Fibroblast of mammary gland (primary cell): ENCODE results near the gene KIF18A.

Experiments
- DNase-seq: peaks from one replicate; pipeline ENCODE4 v3.0.0-alpha.2; 2010; ENCODE audit warnings: low read depth
- H3K4me3 ChIP-seq: 2 replicates; pipeline ENCODE4 v1.5.1; 2011; ENCODE audit warnings: low read depth, mild to moderate bottlenecking, low read length, moderate library complexity; ENCODE audit not compliant: control insufficient read depth
- TF ChIP-seq, protein P1 (sequence below): conservative IDR thresholded peaks from 2 replicates; pipeline ENCODE4 v1.5.1; 2011; ENCODE audit warnings: low read depth, low read length, inconsistent platforms; ENCODE audit not compliant: control insufficient read depth, insufficient read depth

The KIF18A gene

DNA sequence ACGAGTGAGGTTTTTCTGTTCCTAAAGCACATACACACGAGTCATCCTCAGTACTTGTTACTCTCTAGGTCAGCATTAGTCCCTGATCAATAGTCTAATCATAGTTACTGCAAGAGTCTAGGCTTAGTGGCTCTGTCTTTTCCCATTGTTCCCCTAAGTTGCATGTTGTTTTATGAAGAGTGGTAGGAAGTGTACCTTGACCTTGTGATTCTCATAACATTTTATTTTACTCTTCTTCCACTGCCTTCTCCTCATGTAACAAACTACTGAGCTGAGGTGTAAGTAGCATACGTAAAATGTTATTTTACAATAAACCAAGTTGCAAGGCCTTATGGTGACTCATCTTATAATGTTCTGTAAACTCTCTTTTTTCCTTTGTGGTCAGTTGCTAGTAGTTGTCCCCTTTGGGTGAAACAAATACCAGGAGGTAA lies 15.2 kb upstream of the KIF18A start:
- H3K4me3 ChIP-seq, result no peak overlapping the region
- TF ChIP-seq, protein P1, sequence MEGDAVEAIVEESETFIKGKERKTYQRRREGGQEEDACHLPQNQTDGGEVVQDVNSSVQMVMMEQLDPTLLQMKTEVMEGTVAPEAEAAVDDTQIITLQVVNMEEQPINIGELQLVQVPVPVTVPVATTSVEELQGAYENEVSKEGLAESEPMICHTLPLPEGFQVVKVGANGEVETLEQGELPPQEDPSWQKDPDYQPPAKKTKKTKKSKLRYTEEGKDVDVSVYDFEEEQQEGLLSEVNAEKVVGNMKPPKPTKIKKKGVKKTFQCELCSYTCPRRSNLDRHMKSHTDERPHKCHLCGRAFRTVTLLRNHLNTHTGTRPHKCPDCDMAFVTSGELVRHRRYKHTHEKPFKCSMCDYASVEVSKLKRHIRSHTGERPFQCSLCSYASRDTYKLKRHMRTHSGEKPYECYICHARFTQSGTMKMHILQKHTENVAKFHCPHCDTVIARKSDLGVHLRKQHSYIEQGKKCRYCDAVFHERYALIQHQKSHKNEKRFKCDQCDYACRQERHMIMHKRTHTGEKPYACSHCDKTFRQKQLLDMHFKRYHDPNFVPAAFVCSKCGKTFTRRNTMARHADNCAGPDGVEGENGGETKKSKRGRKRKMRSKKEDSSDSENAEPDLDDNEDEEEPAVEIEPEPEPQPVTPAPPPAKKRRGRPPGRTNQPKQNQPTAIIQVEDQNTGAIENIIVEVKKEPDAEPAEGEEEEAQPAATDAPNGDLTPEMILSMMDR, result no peak

DNA sequence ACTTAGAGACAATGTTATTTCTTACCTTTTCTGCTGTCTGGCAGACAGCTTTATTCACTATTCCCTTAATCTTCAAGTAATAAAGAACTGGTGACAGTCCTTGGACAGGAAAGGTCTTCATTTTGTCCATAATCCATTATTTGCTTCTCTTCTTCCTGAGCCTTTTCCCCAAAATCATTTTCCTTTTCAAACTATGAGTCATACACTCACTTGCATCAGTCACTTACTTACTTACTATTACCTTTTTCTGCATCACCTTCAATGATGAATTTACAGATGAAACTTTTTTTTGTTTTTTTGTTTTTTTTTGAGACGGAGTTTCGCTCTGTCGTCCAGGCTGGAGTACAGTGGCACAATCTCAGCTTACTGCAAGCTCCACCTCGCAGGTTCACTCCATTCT lies 9.8 kb upstream of the KIF18A start:
- no peak for DNase-seq
- no peak overlapping the region for H3K4me3 ChIP-seq
- TF ChIP-seq, protein P1, result no peak

More for the DNA sequence above, 15.2 kb upstream of the KIF18A start:
- peak; percentile 68 for DNase-seq

DNA sequence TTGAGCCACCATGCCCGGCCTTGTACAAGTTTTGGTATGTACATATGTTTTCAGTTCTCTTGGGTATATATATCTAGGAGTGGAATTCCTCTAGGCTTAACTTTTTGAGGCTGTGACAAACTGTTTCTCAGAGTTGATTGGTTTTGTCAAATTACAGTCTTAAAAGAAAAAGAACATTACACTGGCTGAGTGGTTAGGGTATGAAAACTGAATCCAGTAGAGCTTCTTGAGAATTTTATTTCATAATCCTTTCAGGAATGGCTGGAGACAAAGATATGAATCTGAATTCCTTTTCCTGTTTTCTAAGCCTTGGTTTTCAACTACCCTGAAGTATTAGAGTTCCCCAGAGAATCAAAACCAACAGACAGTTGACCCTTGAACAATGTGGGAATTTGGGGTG lies 6.8 kb upstream of the KIF18A start:
- DNase-seq, result no peak
- TF ChIP-seq, protein P1, result no peak
- no peak overlapping the region for H3K4me3 ChIP-seq

DNA sequence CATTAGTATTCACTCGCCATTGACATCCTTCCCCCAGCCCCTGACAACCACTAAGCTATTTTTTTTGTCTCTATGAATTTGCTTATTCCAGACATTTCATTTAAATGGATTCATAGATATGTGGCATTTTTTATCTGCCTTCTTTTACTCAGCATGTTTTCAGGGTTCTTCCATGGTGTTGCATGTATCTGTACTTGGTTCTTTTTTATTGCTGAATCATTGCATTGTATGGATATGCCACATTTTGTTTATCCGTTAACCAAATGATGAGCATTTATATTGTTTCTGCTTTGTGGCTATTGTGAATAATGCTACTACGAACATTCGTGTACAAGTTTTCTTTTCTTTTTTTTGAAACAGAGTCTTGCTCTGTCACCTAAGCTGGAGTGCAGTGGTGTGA lies 6.2 kb upstream of the KIF18A start:
- TF ChIP-seq, protein P1, result no peak
- no peak for DNase-seq
- H3K4me3 ChIP-seq, result no peak overlapping the region

DNA sequence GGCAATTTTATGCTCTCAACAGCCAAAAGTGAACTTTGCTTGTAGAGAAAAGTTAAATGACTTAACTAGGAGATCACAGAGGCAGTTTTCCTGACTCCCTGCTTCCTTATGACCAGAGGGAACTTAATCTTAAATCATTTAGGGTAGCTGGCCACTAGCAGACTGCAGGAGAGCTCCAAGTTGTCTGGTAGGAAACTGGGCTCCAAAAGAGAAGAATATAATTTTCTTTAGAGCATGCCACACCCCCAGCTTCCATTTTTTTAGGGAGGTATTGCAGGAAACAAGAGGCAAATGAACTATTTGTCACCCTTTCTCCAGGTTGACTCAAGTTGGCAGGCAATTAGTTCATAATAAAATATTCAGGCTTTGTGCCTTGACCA lies 2.9 kb upstream of the KIF18A start:
- H3K4me3 ChIP-seq, result peak overlapping the region; percentile 74
- TF ChIP-seq, protein P1, result no peak
- no peak for DNase-seq

DNA sequence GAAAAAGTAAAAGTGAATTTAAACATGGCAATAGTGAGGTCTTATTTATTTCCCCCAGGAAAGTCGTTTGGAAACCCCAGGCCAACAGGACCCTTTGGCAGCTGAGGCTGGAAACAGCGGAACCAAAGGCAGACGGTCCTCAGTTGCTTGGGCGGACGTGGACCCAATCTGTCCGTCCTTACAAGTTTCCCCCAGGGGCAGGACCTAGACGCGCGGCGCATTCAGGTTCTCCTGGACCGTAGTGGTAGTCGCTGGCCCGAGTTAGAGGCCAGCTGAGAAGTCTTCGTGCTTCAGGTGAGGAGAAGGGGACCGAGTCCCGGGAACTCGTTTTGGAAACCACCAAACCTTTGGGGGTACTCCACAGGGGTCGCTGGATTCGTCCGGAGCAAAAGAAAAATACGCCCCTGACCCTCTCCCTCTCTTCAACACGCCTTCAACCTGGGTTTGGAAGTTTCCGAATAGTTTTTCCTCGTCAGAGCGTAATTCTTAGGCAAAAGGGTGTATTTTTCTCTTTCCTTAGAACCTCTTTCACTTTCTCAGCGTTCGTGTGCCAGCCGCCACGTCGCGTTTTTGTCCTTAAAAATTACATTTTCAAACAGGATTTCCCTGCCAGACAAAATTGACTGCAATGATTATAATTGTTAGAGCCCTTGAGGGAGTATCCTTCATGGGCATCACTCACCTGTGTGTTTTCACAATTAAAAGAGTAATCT lies 2.3 kb upstream of the KIF18A start:
- DNase-seq, result peak; percentile 78
- peak overlapping the region; percentile 74 for H3K4me3 ChIP-seq
- TF ChIP-seq, protein P1, result no peak
